GM21576 (cell line): Measurements from ENCODE around the gene CLDN34.

Experiments
- ATAC-seq: cut with Tn5 transposase; IDR thresholded peaks from one replicate; pipeline ENCODE4 v1.9.1; 2021; ENCODE audit warnings: mild to moderate bottlenecking, moderate library complexity; ENCODE audit not compliant: unreplicated experiment

Gene CLDN34

GRCh38 chrX:9980401-9980800 lies 13.2 kb downstream of the CLDN34 start:
- ATAC-seq = no peak

- ATAC-seq = no peak
Measured at GRCh38 chrX:9980927-9981326, 13.8 kb downstream of the CLDN34 start.

- no peak for ATAC-seq
Measured at GRCh38 chrX:9983441-9983840, 16.3 kb downstream of the CLDN34 start.

- ATAC-seq = no peak
Measured at GRCh38 chrX:9983846-9984245, 16.7 kb downstream of the CLDN34 start.

GRCh38 chrX:9988762-9989161 lies 21.6 kb downstream of the CLDN34 start:
- ATAC-seq = no peak

- no peak for ATAC-seq
Measured at GRCh38 chrX:9992061-9992460, 24.9 kb downstream of the CLDN34 start.

GRCh38 chrX:9992724-9993123 lies 25.6 kb downstream of the CLDN34 start:
- no peak for ATAC-seq

- no peak for ATAC-seq
Measured at GRCh38 chrX:9995855-9996339, 28.7 kb downstream of the CLDN34 start.

- ATAC-seq = no peak
Measured at GRCh38 chrX:9997041-9997440, 29.9 kb downstream of the CLDN34 start.

- ATAC-seq = no peak
Measured at GRCh38 chrX:9997524-9997923, 30.4 kb downstream of the CLDN34 start.

- no peak for ATAC-seq
Measured at GRCh38 chrX:10001496-10001895, 34.3 kb downstream of the CLDN34 start.

- ATAC-seq = no peak
Measured at GRCh38 chrX:10004832-10005475, 37.8 kb downstream of the CLDN34 start.

- ATAC-seq = no peak
Measured at GRCh38 chrX:10006086-10006485, 38.9 kb downstream of the CLDN34 start.

GRCh38 chrX:10006770-10007169 lies 39.6 kb downstream of the CLDN34 start:
- ATAC-seq = no peak

GRCh38 chrX:10007621-10008020 lies 40.5 kb downstream of the CLDN34 start:
- ATAC-seq = no peak

- ATAC-seq = no peak
Measured at GRCh38 chrX:10008483-10009056, 41.4 kb downstream of the CLDN34 start.

- ATAC-seq = no peak
Measured at GRCh38 chrX:10009741-10010140, 42.6 kb downstream of the CLDN34 start.

- ATAC-seq = no peak
Measured at GRCh38 chrX:10010686-10011085, 43.5 kb downstream of the CLDN34 start.

GRCh38 chrX:10011261-10011931 lies 44.2 kb downstream of the CLDN34 start:
- ATAC-seq = no peak

- no peak for ATAC-seq
Measured at GRCh38 chrX:10011991-10012390, 44.8 kb downstream of the CLDN34 start.

- ATAC-seq = peak; percentile 84
Measured at GRCh38 chrX:10014462-10015354, 47.5 kb downstream of the CLDN34 start.
